Nephron (organoid): ENCODE results near the gene TTC9B.
"Not testable (repeated sequence)": the region's sequence is repeated elsewhere in the genome, so short reads cannot be mapped to it uniquely, and the experiment has no call there.

Experiments
- H3K27ac Mint-ChIP-seq, 3 experiments: 2 replicates each; pipeline ENCODE4 v1.8.0; 2020; ENCODE audit warnings: mixed read lengths in 3 of 3, mild to moderate bottlenecking in 2 of 3, moderate library complexity in 1 of 3
- H3K27me3 Mint-ChIP-seq: 2 replicates; pipeline ENCODE4 v1.8.0; 2021; ENCODE audit warnings: low read depth, mild to moderate bottlenecking, moderate library complexity, mixed read lengths
- H3K36me3 Mint-ChIP-seq: 2 replicates; pipeline ENCODE4 v1.8.0; 2020; ENCODE audit warnings: low read depth, mixed read lengths
- H3K4me1 Mint-ChIP-seq: 2 replicates; pipeline ENCODE4 v1.8.0; 2020; ENCODE audit warnings: mixed read lengths
- H3K4me3 Mint-ChIP-seq, 3 experiments: 2 replicates each; pipeline ENCODE4 v1.8.0; 2020; ENCODE audit warnings: mild to moderate bottlenecking in 3 of 3, mixed read lengths in 3 of 3, moderate library complexity in 2 of 3
- H3K9me3 Mint-ChIP-seq: 2 replicates; pipeline ENCODE4 v1.8.0; 2020; ENCODE audit warnings: mixed read lengths
- TF ChIP-seq, protein P1 (sequence below), 3 experiments: fragments of 200-600 bp; sonication (generic); IDR thresholded peaks; one replicate each; pipeline ENCODE4 v1.5.0; 2021; ENCODE audit warnings: antibody characterized with exemption in 3 of 3; ENCODE audit not compliant: unreplicated experiment in 3 of 3

TTC9B gene

DNA sequence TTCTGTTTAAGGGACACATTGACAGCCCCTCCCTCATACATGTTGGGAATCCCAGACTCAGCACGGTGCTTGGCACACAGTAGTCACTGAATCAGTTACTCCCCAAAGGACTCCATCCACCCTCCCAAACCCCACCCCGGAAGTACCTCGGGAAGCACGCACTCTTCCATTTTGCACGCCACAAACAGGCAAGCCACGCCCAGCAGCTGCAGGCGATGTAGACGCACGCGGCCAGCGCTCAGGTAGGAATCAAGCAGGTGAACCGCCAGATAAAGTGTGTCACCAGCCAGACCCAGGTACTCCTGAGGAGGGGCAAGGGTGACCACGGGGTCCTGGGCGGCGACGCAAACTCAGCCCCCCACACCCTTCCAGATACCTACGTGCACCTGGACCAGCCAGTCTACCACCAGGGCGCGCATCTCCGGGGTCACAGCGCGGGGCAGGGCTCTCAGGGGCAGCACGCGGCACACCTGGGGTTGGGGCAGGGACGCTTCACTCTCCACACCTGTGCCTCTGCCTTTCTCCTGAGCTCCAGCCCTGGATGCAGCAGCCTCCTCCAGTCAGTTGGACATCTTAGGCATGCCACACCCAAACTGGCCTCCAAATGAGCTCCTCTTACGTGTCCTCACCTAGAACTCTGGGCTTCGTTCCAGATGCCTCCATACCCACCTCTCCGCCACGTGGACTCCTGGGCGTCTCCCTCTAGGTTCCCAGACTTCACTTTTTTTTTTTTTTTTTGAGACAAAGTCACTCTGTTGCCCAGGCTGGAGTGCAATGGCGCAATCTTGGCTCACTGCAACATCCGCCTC is 6.4 kb upstream of the TTC9B start:
- Mint-ChIP-seq H3K9me3 (peaks cover 3% of the 10 kb centered on the region), H3K4me1 (peaks cover 5% of the 10 kb centered on the region), H3K4me3 (no peak overlapping the region), H3K27ac (no peak overlapping the region), H3K36me3 (peaks cover 4% of the 10 kb centered on the region), H3K27me3 (peaks cover 51% of the 10 kb centered on the region)
- TF ChIP-seq, protein P1, sequence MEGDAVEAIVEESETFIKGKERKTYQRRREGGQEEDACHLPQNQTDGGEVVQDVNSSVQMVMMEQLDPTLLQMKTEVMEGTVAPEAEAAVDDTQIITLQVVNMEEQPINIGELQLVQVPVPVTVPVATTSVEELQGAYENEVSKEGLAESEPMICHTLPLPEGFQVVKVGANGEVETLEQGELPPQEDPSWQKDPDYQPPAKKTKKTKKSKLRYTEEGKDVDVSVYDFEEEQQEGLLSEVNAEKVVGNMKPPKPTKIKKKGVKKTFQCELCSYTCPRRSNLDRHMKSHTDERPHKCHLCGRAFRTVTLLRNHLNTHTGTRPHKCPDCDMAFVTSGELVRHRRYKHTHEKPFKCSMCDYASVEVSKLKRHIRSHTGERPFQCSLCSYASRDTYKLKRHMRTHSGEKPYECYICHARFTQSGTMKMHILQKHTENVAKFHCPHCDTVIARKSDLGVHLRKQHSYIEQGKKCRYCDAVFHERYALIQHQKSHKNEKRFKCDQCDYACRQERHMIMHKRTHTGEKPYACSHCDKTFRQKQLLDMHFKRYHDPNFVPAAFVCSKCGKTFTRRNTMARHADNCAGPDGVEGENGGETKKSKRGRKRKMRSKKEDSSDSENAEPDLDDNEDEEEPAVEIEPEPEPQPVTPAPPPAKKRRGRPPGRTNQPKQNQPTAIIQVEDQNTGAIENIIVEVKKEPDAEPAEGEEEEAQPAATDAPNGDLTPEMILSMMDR (IDR thresholded peaks at IDR 0.05; ENCODE audit: unreplicated experiment in 3 of 3): no peak

DNA sequence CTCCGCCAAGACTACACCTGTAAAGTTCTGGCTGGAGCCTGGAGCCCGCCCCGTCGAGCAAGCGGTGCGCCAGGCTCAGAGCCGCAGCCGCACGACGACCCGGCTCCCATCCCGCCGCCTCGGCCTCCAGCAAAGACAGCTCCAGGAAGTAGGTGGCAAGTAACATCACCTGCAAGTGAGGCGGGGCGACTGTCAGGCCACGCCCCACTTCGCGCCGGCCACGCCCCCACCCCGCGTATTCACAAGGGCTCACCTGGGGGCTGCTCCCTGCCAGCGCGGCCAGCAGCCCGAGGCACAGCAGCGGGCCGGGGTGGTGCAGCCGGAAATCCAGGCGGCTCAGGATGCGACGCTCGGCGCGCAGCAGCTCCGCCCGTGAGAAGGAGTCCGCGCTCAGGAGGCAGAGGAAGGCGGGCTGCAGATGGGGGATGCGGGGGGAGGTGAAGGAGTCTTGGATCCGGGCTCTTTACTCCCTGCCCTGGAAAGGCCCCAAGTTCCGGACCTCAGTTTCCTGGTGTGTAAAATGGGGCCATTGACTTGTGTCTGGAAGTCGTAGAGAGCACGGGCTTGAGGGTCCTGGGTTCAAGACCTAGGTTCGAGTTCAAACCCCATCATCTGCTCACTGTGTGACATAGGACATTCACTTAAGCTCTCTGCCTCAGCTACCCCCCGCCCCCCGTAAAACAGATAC is 5.1 kb upstream of the TTC9B start:
- Mint-ChIP-seq H3K27me3 (peaks cover 63% of the 10 kb centered on the region), H3K9me3 (peaks cover 3% of the 10 kb centered on the region), H3K4me1 (peaks cover 5% of the 10 kb centered on the region), H3K27ac (no peak overlapping the region), H3K36me3 (peaks cover 4% of the 10 kb centered on the region), H3K4me3 (no peak overlapping the region)
- TF ChIP-seq, protein P1 (IDR thresholded peaks at IDR 0.05; ENCODE audit: unreplicated experiment in 3 of 3): no peak

DNA sequence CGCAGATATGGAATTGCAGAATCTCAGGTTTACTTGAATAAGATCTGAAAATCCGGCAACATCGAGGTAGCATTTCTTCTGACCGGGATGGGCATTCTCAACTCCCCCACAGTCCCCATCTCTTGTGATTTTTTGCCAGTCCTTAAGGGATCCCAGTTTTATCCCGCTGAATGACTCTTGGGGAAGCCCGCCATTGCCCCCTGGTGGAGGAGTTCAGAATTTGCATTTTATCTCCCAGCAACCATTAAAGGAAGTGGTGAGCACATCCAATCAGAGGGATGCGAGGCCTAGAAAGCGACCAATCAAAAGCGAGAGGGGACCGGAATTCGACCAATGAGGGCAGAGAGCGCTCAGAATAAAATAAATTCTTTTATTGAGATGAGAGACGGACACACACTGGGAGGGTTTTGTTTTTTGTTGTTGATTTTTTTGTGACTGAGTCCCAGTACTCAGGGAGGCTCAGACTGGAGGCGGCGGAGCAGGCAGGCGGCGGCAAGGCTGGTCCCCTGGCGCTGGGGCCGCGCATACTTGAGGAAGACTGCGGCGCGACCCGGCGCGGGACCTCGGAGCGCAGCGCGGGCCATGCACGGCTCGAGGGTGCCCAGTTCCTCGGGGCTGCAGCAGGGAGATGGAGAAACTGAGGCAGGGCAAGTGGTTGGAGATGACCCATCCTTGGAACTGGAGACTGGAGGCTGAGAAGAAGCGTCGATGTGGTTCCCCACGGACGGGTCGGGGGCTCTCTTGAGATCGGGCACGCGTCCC is 3.9 kb upstream of the TTC9B start:
- Mint-ChIP-seq H3K27me3 (peaks cover 73% of the 10 kb centered on the region), H3K9me3 (peaks cover 3% of the 10 kb centered on the region), H3K4me3 (peak overlapping the region in 1 of 3 experiments; percentile 19), H3K36me3 (peaks cover 4% of the 10 kb centered on the region), H3K4me1 (peaks cover 5% of the 10 kb centered on the region), H3K27ac (peak overlapping the region in 1 of 3 experiments; percentile 18)
- TF ChIP-seq, protein P1 (IDR thresholded peaks at IDR 0.05; ENCODE audit: unreplicated experiment in 3 of 3): peak; percentile 77 to 80 (median 78)

DNA sequence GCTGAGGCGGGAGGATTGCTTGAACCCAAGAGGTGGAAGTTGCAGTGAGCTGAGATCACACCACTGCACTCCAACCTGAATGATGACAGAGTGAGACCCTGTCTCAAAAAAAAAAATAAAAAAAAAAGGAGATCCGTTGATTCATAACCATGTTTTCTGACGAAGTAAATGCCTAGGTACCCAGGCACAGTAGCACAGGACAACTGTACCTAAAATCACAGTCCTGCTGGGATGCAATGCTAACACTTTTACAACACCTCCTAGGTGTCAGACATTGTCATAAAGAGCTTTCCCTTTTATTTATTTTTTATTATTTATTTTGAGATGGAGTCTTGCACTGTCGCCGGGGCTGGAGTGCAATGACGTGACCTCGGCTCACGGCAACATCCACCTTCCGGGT is 2.5 kb upstream of the TTC9B start:
- TF ChIP-seq, protein P1 (IDR thresholded peaks at IDR 0.05; ENCODE audit: unreplicated experiment in 3 of 3): no peak
- H3K36me3 Mint-ChIP-seq: peaks cover 8% of the 10 kb centered on the region
- peaks cover 3% of the 10 kb centered on the region for H3K9me3 Mint-ChIP-seq
- peaks cover 13% of the 10 kb centered on the region for H3K4me1 Mint-ChIP-seq
- H3K4me3 Mint-ChIP-seq: no peak overlapping the region
- H3K27ac Mint-ChIP-seq: no peak overlapping the region
- H3K27me3 Mint-ChIP-seq: peaks cover 83% of the 10 kb centered on the region

DNA sequence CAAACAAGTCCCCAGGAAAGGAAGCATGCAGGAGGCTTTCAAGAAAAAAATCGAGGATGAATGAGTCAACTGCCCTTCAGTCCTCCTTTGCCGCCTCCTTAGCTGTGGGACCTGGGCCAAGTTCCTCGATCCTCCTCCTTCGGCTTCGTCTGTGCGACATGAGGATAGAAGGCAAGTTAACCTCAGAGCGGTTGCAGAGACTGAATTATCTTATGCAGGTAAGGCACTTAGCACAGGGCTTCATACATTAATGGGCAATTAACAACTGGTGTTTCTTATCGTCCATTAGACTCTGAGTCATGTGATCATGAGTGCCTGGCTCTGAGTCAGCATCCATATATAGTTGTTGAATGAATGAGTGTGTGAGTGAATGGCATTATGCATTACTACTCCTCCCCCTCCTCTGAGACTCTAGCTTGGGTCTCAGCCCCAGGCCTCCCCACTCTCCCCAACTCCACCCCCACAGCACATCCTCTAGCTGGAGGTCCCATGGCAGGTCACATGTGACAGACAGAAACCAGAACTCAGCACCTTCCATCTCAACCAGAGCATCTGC is 1.6 kb upstream of the TTC9B start:
- no peak overlapping the region for H3K27ac Mint-ChIP-seq
- peaks cover 3% of the 10 kb centered on the region for H3K9me3 Mint-ChIP-seq
- TF ChIP-seq, protein P1 (IDR thresholded peaks at IDR 0.05; ENCODE audit: unreplicated experiment in 3 of 3): no peak
- peaks cover 13% of the 10 kb centered on the region for H3K4me1 Mint-ChIP-seq
- peaks cover 8% of the 10 kb centered on the region for H3K36me3 Mint-ChIP-seq
- no peak overlapping the region for H3K4me3 Mint-ChIP-seq
- H3K27me3 Mint-ChIP-seq: peaks cover 78% of the 10 kb centered on the region

DNA sequence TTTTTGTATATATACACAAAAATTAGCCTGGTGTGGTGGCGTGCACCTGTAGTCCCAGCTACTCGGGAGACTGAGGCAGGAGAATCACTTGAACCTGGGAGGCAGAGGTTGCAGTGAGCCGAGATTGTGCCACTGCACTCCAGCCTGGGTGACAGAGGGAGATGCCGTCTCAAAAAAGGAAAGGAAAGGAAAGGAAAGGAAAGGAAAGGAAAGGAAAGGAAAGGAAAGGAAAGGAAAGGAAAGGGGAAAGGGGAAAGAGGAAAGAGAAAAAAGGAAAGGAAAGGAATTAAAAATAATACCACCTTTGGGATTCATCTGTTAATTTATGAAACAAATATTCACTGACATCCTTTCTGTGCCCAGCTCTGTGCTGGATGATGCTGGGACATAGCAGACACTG is 845 bp upstream of the TTC9B start:
- Mint-ChIP-seq H3K4me1 (peaks cover 13% of the 10 kb centered on the region), H3K27me3 (peaks cover 77% of the 10 kb centered on the region)
- not testable (repeated sequence) for H3K4me3 Mint-ChIP-seq, H3K9me3 Mint-ChIP-seq, H3K27ac Mint-ChIP-seq, H3K36me3 Mint-ChIP-seq
